ENCODE results near the gene SYPL2.

Gene SYPL2

GRCh38 chr1:109490934-109491302, 24.6 kb downstream of the SYPL2 start:
- DNase-seq (ENCODE audit: low read depth in 2 of 3, low spot score in 2 of 3): no peak

- no peak for DNase-seq (ENCODE audit: low read depth in 2 of 3, low spot score in 2 of 3)
These were observed 25.0 kb downstream of the SYPL2 start for GRCh38 chr1:109491372-109491771.

GRCh38 chr1:109492779-109493178, 26.4 kb downstream of the SYPL2 start:
- no peak for DNase-seq (ENCODE audit: low read depth in 2 of 3, low spot score in 2 of 3)

GRCh38 chr1:109493227-109493626, 26.9 kb downstream of the SYPL2 start:
- no peak for DNase-seq (ENCODE audit: low read depth in 2 of 3, low spot score in 2 of 3)

- DNase-seq (ENCODE audit: low read depth in 2 of 3, low spot score in 2 of 3): peak; percentile 80 to 89 (median 81)
These were observed 27.6 kb downstream of the SYPL2 start, which contains the start of gene CYB561D1 for GRCh38 chr1:109493805-109494539. Gene CYB561D1, plus strand, starts transcription at chr1:109494094. Its CDS starts 46 bp downstream, at chr1:109494140.

- DNase-seq (ENCODE audit: low read depth in 2 of 3, low spot score in 2 of 3): no peak
These were observed 29.4 kb downstream of the SYPL2 start for GRCh38 chr1:109495738-109496137.

GRCh38 chr1:109497449-109498160, 31.3 kb downstream of the SYPL2 start:
- no peak for DNase-seq (ENCODE audit: low read depth in 2 of 3, low spot score in 2 of 3)

- no peak for DNase-seq (ENCODE audit: low read depth in 2 of 3, low spot score in 2 of 3)
These were observed 31.9 kb downstream of the SYPL2 start for GRCh38 chr1:109498161-109498801.

GRCh38 chr1:109499081-109499480, 32.7 kb downstream of the SYPL2 start:
- no peak for DNase-seq (ENCODE audit: low read depth in 2 of 3, low spot score in 2 of 3)

- peak in 1 of 3 experiments; percentile 36 for DNase-seq (ENCODE audit: low read depth in 2 of 3, low spot score in 2 of 3)
These were observed 33.6 kb downstream of the SYPL2 start for GRCh38 chr1:109499661-109500536.

- no peak for DNase-seq (ENCODE audit: low read depth in 2 of 3, low spot score in 2 of 3)
These were observed 34.6 kb downstream of the SYPL2 start for GRCh38 chr1:109500941-109501381.

- DNase-seq (ENCODE audit: low read depth in 2 of 3, low spot score in 2 of 3): no peak
These were observed 35.5 kb downstream of the SYPL2 start for GRCh38 chr1:109501644-109502363.

GRCh38 chr1:109502364-109502851, 36.1 kb downstream of the SYPL2 start:
- DNase-seq (ENCODE audit: low read depth in 2 of 3, low spot score in 2 of 3): no peak

GRCh38 chr1:109503935-109504334, 37.6 kb downstream of the SYPL2 start:
- DNase-seq (ENCODE audit: low read depth in 2 of 3, low spot score in 2 of 3): no peak

- no peak for DNase-seq (ENCODE audit: low read depth in 2 of 3, low spot score in 2 of 3)
These were observed 38.6 kb downstream of the SYPL2 start for GRCh38 chr1:109504974-109505373.

- no peak for DNase-seq (ENCODE audit: low read depth in 2 of 3, low spot score in 2 of 3)
These were observed 41.9 kb downstream of the SYPL2 start for GRCh38 chr1:109508001-109508872.

GRCh38 chr1:109508873-109509175, 42.5 kb downstream of the SYPL2 start:
- no peak for DNase-seq (ENCODE audit: low read depth in 2 of 3, low spot score in 2 of 3)

GRCh38 chr1:109509176-109510134, 43.1 kb downstream of the SYPL2 start, which contains the start of gene AMIGO1:
Gene AMIGO1, minus strand, starts transcription at chr1:109509727. Its CDS starts 815 bp downstream, at chr1:109508912.
- peak in 1 of 3 experiments; percentile 38 for DNase-seq (ENCODE audit: low read depth in 2 of 3, low spot score in 2 of 3)

Data from activated CD8-positive, alpha-beta memory T cell treated with anti-CD3 and anti-CD28 coated beads for 48 hours (primary cell).